H1 (cell line): ENCODE measurements around the gene FOXM1. TPM values are rescaled to one million over a fixed set of nuclear protein-coding genes. Genes with fewer than 3 reads are reported as not detected.
"Not testable (repeated sequence)": the region's sequence is repeated elsewhere in the genome, so short reads cannot be mapped to it uniquely, and the experiment has no call there.

Source experiments
- CTCF ChIA-PET: fragments of 300-600 bp; sonication (Branson Sonifier 250); formaldehyde crosslinking; loops from one replicate; lab custom pipeline; 2021; ENCODE audit not compliant: partially characterized antibody; lab: Charles Lee
- POLR2A ChIA-PET: fragments of 300-600 bp; sonication (Branson Sonifier 250); formaldehyde crosslinking; loops from one replicate; lab custom pipeline; 2021; ENCODE audit warnings: inconsistent platforms; ENCODE audit not compliant: partially characterized antibody; lab: Charles Lee
- DNase-seq, 2 experiments: peaks; one replicate each; pipeline versions ENCODE4 v3.0.0 to v3.0.0-alpha.2; 2010 to 2022; ENCODE audit warnings: low spot score in 2 of 2, low read depth in 1 of 2, mixed read lengths in 1 of 2
- FAIRE-seq: peaks from 2 replicates; lab custom pipeline; 2011; peaks lifted over from hg19 to GRCh38; lab: Jason Lieb, UNC
- H2AFZ ChIP-seq: 2 replicates; pipeline ENCODE4 v1.8.1; 2012; ENCODE audit warnings: low read length, inconsistent platforms
- H2AK5ac ChIP-seq: 2 replicates; pipeline ENCODE4 v1.6.1; 2013; ENCODE audit warnings: low read depth, low read length
- H2BK120ac ChIP-seq: replicated peaks from 2 replicates; pipeline ENCODE3; 2013; ENCODE audit warnings: low read depth, low read length, inconsistent platforms
- H2BK12ac ChIP-seq: 2 replicates; pipeline ENCODE4 v1.6.1; 2013; ENCODE audit warnings: low read depth, low read length
- H2BK15ac ChIP-seq: 2 replicates; pipeline ENCODE4 v1.6.1; 2013; ENCODE audit warnings: low read length
- H2BK20ac ChIP-seq: 2 replicates; pipeline ENCODE4 v1.6.1; 2013; ENCODE audit warnings: low read length
- H2BK5ac ChIP-seq: 2 replicates; pipeline ENCODE4 v1.6.1; 2013; ENCODE audit warnings: low read depth, low read length
- H3K14ac ChIP-seq: 2 replicates; pipeline ENCODE4 v1.6.1; 2013; ENCODE audit warnings: inconsistent platforms; ENCODE audit not compliant: insufficient read length
- H3K18ac ChIP-seq: 2 replicates; pipeline ENCODE4 v1.6.1; 2013; ENCODE audit warnings: low read length; ENCODE audit errors: extremely low read depth
- H3K23ac ChIP-seq: 2 replicates; pipeline ENCODE4 v1.6.1; 2013; ENCODE audit warnings: inconsistent platforms; ENCODE audit not compliant: insufficient read length
- H3K23me2 ChIP-seq: 2 replicates; pipeline ENCODE4 v1.6.1; 2013; ENCODE audit warnings: low read depth, low read length
- H3K27ac ChIP-seq: 2 replicates; pipeline ENCODE4 v1.6.1; 2011; ENCODE audit warnings: low read depth, low read length, inconsistent platforms
- H3K27me3 ChIP-seq, 4 experiments: replicated peaks in 1 of 4; 1 replicate in 1 of 4; 2 replicates in 3 of 4; pipeline versions ENCODE4 v1.6.1 to v1.8.1; 2011 to 2013; ENCODE audit warnings: low read length in 3 of 4, mild to moderate bottlenecking in 3 of 4, inconsistent platforms in 2 of 4, mixed read lengths in 2 of 4, moderate library complexity in 1 of 4; ENCODE audit not compliant: control insufficient read depth in 3 of 4, insufficient read depth in 3 of 4; ENCODE audit errors: extremely low read depth in 1 of 4
- H3K36me3 ChIP-seq, 4 experiments: 2 replicates each; pipeline versions ENCODE4 v1.6.1 to v1.8.1; 2011 to 2013; ENCODE audit warnings: mild to moderate bottlenecking in 4 of 4, low read length in 3 of 4, moderate library complexity in 2 of 4, control low read depth in 1 of 4, inconsistent platforms in 1 of 4; ENCODE audit not compliant: insufficient read depth in 4 of 4, control insufficient read depth in 2 of 4
- H3K4ac ChIP-seq: replicated peaks from 2 replicates; pipeline ENCODE3; 2013; ENCODE audit warnings: low read length, low read depth, mixed read lengths, inconsistent platforms; ENCODE audit not compliant: insufficient read length
- H3K4me1 ChIP-seq, 4 experiments: replicated peaks in 1 of 4; 1 replicate in 1 of 4; 2 replicates in 3 of 4; pipeline versions ENCODE4 v1.6.1 to v1.8.1; 2011 to 2013; ENCODE audit warnings: low read length in 3 of 4, inconsistent platforms in 2 of 4, mixed read lengths in 1 of 4; ENCODE audit not compliant: insufficient read depth in 4 of 4, control insufficient read depth in 3 of 4
- H3K4me2 ChIP-seq, 2 experiments: 2 replicates each; pipeline versions ENCODE4 v1.6.1 to v1.8.1; 2011 to 2013; ENCODE audit warnings: low read depth in 2 of 2, low read length in 2 of 2, control low read depth in 1 of 2, inconsistent platforms in 1 of 2, mild to moderate bottlenecking in 1 of 2; ENCODE audit not compliant: insufficient read depth in 1 of 2
- H3K4me3 ChIP-seq, 4 experiments: fragments of 200-600, 300-600 bp in 1 of 4; sonication (generic), shearing (Covaris generic), sonication (Bioruptor Twin) in 1 of 4; 2 replicates each; pipeline versions ENCODE4 v1.5.1 to v1.8.1; 2011 to 2016; ENCODE audit warnings: low read length in 4 of 4, low read depth in 3 of 4, control low read depth in 2 of 4, inconsistent platforms in 2 of 4, mild to moderate bottlenecking in 2 of 4, mixed read lengths in 1 of 4, moderate library complexity in 1 of 4; ENCODE audit not compliant: insufficient read depth in 2 of 4; ENCODE audit errors: extremely low read depth in 1 of 4
- H3K56ac ChIP-seq: replicated peaks from 2 replicates; pipeline ENCODE3; 2013; ENCODE audit warnings: low read depth, mild to moderate bottlenecking, mixed read lengths, low read length, inconsistent platforms; ENCODE audit not compliant: insufficient read length
- H3K79me1 ChIP-seq: 2 replicates; pipeline ENCODE4 v1.6.1; 2013; ENCODE audit warnings: low read depth, low read length, control low read depth
- H3K79me2 ChIP-seq, 2 experiments: 2 replicates each; pipeline versions ENCODE4 v1.6.1 to v1.8.1; 2012 to 2013; ENCODE audit warnings: low read length in 2 of 2, mild to moderate bottlenecking in 2 of 2, inconsistent platforms in 1 of 2; ENCODE audit not compliant: insufficient read depth in 2 of 2, control insufficient read depth in 1 of 2
- H3K9ac ChIP-seq, 4 experiments: replicated peaks in 1 of 4; 1 replicate in 1 of 4; 2 replicates in 3 of 4; pipeline versions ENCODE4 v1.6.1 to v1.8.1; 2011 to 2013; ENCODE audit warnings: low read depth in 3 of 4, low read length in 3 of 4, control low read depth in 2 of 4, mild to moderate bottlenecking in 2 of 4, moderate library complexity in 2 of 4, inconsistent platforms in 1 of 4; ENCODE audit errors: extremely low read depth in 1 of 4
- H3K9me3 ChIP-seq, 2 experiments: 2 replicates each; pipeline versions ENCODE4 v1.6.1 to v1.8.1; 2012 to 2013; ENCODE audit warnings: mild to moderate bottlenecking in 2 of 2, moderate library complexity in 2 of 2, control low read depth in 1 of 2, inconsistent platforms in 1 of 2, low read depth in 1 of 2, low read length in 1 of 2, mixed read lengths in 1 of 2; ENCODE audit not compliant: insufficient read depth in 2 of 2
- H4K20me1 ChIP-seq, 2 experiments: replicated peaks in 1 of 2; 2 replicates each; pipeline versions ENCODE3 to v1.8.1; 2011 to 2013; ENCODE audit warnings: inconsistent platforms in 2 of 2, low read length in 2 of 2, mild to moderate bottlenecking in 1 of 2; ENCODE audit not compliant: insufficient read depth in 2 of 2, control insufficient read depth in 1 of 2
- H4K5ac ChIP-seq: 2 replicates; pipeline ENCODE4 v1.6.1; 2013; ENCODE audit warnings: low read length, low read depth, mixed read lengths, inconsistent platforms; ENCODE audit not compliant: insufficient read length
- H4K8ac ChIP-seq: 2 replicates; pipeline ENCODE4 v1.8.0; 2013; ENCODE audit warnings: mild to moderate bottlenecking, moderate library complexity, low read length, inconsistent platforms; ENCODE audit not compliant: insufficient read depth; ENCODE audit errors: extremely low read depth
- H4K91ac ChIP-seq: replicated peaks from 2 replicates; pipeline ENCODE3; 2013; ENCODE audit warnings: low read length, mixed read lengths, inconsistent platforms; ENCODE audit not compliant: insufficient read length
- JUND ChIP-seq: IDR thresholded peaks from 2 replicates; pipeline ENCODE4 v1.6.1; 2011; ENCODE audit warnings: mild to moderate bottlenecking, improper control_type of control experiment, low read length
- SIRT6 ChIP-seq: IDR thresholded peaks from one replicate; pipeline ENCODE4 v1.7.1; 2012; ENCODE audit warnings: low read length, inconsistent platforms
- YY1 ChIP-seq: IDR thresholded peaks from 2 replicates; pipeline ENCODE4 v1.6.1; 2011; ENCODE audit warnings: low read depth, mild to moderate bottlenecking, low read length
- WGBS, 2 experiments: shearing (Covaris generic) in 1 of 2; methylation state at CpG; one replicate each; pipeline versions ENCODE4 v1.1.6 to v1.1.7; 2013 to 2015; ENCODE audit warnings: low lambda C conversion rate in 2 of 2, mixed read lengths in 2 of 2, inconsistent platforms in 1 of 2, low coverage in 1 of 2, missing lambda C conversion rate in 1 of 2; ENCODE audit not compliant: insufficient replicate concordance in 2 of 2, insufficient coverage in 1 of 2, insufficient read length in 1 of 2; ENCODE audit errors: extremely low coverage in 1 of 2, missing lambda C conversion rate in 1 of 2; 5-methylcytosine and 5-hydroxymethylcytosine counted together
- polyA plus RNA-seq, 7 experiments: library from polyadenylated mRNA; depleted of rRNA in 3 of 7; stranded (reverse) in 5 of 7; unstranded in 2 of 7; fragments of >200 nt in 5 of 7; fragments of 200-250 nt in 2 of 7; gene quantifications; 1 replicate in 5 of 7; 2 replicates in 1 of 7; 4 replicates in 1 of 7; pipeline versions ENCODE4 v1.2.1 to v1.2.3, GENCODE V29; 2011 to 2013; ENCODE audit warnings: missing spikeins in 2 of 7, mixed read lengths in 2 of 7
- total RNA-seq: library from RNA; stranded (reverse); fragmentation: NEBNext Ultra II Directional; extraction: Animal tissue kit (Norgen Biotek cat#: 25700); gene quantifications from 2 replicates; pipeline ENCODE4 v1.2.1, GENCODE V29; 2021
- TF ChIP-seq, protein P1 (sequence below): IDR thresholded peaks from 2 replicates; pipeline ENCODE4 v1.6.1; 2011; ENCODE audit warnings: low read length, improper control_type of control experiment
- TF ChIP-seq, protein P2 (sequence below): IDR thresholded peaks from 2 replicates; pipeline ENCODE4 v1.6.1; 2012; ENCODE audit warnings: low read length, inconsistent platforms

FOXM1 gene
- total and polyA plus RNA-seq, 2 of the 8 experiments (the other 6 are each of a cell fraction or from before 2014, with no cell fraction given), result 58.1 to 121 TPM

DNA sequence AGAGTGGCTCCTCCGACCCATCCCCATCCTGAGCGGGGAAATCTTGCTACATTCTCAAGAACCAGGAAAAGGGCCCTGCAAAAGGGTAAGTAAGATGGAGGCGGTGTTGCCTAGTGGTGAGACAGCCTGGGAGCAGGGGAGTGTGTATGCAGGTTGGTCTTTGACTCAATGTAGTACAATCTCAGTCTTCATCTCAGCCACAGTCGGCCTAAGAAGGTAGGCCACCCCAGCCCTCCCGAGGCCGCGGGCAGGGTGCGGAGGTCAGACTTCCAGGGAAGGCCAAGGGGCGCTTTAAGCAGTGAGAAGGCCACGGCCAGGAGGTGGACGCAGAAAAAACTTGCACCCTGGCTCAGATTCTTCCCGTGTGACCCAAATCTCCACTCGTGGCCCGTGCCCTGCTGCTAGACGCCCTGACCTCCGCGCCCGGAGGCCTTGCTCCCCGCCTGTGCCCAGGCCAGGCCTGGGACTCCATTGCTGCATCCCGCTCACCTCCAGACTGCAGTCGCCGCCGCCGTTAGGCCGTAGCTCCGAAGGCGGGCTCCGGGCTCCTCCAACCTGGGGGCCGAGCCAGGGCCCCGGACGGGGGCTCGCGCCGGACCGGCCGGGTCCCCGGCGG, 435 bp downstream of the FOXM1 start (continued):
- TF ChIP-seq, protein P1, sequence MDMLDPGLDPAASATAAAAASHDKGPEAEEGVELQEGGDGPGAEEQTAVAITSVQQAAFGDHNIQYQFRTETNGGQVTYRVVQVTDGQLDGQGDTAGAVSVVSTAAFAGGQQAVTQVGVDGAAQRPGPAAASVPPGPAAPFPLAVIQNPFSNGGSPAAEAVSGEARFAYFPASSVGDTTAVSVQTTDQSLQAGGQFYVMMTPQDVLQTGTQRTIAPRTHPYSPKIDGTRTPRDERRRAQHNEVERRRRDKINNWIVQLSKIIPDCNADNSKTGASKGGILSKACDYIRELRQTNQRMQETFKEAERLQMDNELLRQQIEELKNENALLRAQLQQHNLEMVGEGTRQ, result no peak
- no peak for TF ChIP-seq SIRT6
- TF ChIP-seq, protein P2, sequence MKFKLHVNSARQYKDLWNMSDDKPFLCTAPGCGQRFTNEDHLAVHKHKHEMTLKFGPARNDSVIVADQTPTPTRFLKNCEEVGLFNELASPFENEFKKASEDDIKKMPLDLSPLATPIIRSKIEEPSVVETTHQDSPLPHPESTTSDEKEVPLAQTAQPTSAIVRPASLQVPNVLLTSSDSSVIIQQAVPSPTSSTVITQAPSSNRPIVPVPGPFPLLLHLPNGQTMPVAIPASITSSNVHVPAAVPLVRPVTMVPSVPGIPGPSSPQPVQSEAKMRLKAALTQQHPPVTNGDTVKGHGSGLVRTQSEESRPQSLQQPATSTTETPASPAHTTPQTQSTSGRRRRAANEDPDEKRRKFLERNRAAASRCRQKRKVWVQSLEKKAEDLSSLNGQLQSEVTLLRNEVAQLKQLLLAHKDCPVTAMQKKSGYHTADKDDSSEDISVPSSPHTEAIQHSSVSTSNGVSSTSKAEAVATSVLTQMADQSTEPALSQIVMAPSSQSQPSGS, result no peak; the same call in 1 of the 2 replicates
- no peak for TF ChIP-seq JUND
- peak; percentile 52; the same call in 1 of the 2 replicates for TF ChIP-seq YY1

DNA sequence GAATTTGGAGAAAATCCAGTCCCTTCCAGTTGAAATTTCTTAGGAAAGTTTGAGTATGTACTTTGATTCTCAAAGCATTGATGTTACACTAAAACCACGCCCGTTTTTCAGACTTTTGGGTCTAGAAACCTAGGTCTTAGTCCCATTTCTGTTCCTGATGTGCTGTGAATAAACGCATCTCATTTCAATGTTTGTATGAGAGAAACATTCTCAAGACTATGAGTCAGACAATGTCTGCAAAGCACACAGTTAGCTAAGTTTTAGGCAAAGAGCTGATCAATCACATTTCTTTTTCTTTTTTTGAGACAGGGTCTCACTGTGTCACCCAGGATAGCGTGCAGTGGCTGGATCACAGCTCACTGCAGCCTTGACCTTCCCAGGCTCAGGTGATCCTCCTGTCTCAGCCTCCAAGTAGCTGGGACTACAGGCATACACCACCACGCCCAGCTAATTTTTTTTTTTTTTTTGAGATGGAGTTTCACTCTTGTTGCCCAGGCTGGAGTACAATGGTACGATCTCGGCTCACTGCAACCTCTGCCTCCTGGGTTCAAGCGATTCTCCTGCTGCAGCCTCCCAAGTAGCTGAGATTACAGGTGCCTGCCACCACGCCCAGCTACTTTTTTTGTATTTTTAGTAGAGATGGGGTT, 7.9 kb downstream of the FOXM1 start:
- H2AFZ ChIP-seq, H3K4me3 ChIP-seq, H2AK5ac ChIP-seq, H3K27me3 ChIP-seq, H2BK15ac ChIP-seq, H3K27ac ChIP-seq, H3K56ac ChIP-seq, H3K14ac ChIP-seq, H3K4me2 ChIP-seq, H3K9ac ChIP-seq, H3K18ac ChIP-seq, H2BK120ac ChIP-seq, H3K9me3 ChIP-seq, H3K23ac ChIP-seq, H4K5ac ChIP-seq, H2BK5ac ChIP-seq, DNase-seq, H3K79me1 ChIP-seq, H3K79me2 ChIP-seq, H2BK12ac ChIP-seq, H4K8ac ChIP-seq, FAIRE-seq, H3K4ac ChIP-seq, H3K4me1 ChIP-seq, H3K23me2 ChIP-seq, H4K91ac ChIP-seq, H2BK20ac ChIP-seq, H4K20me1 ChIP-seq: not testable (repeated sequence)
- peaks cover 31 to 72% (median 69%) of the 10 kb centered on the region in 4 experiments for H3K36me3 ChIP-seq
- WGBS, 2 experiments, result 92% methylated on average over 9 of the region's 9 CpGs; no CpG with 5 or more reads in 1 of the 2 experiments
- ChIA-PET CTCF (interaction anchor here (0.6 to 2.2 kb wide), 7 partner anchors 11 to 101 kb away, joined by 3 to 7 read pairs (median 3); no protein-coding TSS in a partner anchor), POLR2A (interaction anchor here (0.6 to 4.0 kb wide), 2 partner anchors 11 to 21 kb away, joined by 3 to 15 read pairs; partner anchors contain the start of gene TEX52)
